HEK293 (cell line): ENCODE results near the gene UBAC2.

ENCODE experiments used
- CTCF ChIA-PET: fragments of 350-600 bp; formaldehyde crosslinking; extraction: SDS; loops from one replicate; lab custom pipeline; 2021; ENCODE audit warnings: antibody characterized with exemption; lab: Yijun Ruan, JAX
- POLR2A ChIA-PET: fragments of 300-600 bp; formaldehyde crosslinking; extraction: SDS; loops from one replicate; lab custom pipeline; 2020; ENCODE audit warnings: antibody characterized with exemption, inconsistent platforms; lab: Yijun Ruan, JAX
- H3K27ac ChIP-seq: fragments of 200-500 bp; sonication (Bioruptor generic); 2 replicates; pipeline ENCODE4 v1.5.1; 2014; ENCODE audit warnings: low read depth, low read length, control low read depth, inconsistent platforms; ENCODE audit errors: extremely low read depth
- H3K36me3 ChIP-seq, 2 experiments: fragments of 200-500 bp in 1 of 2; sonication (Bioruptor generic) in 1 of 2; 1 replicate in 1 of 2; 2 replicates in 1 of 2; pipeline ENCODE4 v1.5.1; 2014 to 2017; ENCODE audit warnings: inconsistent platforms in 2 of 2, low read length in 2 of 2; ENCODE audit not compliant: control insufficient read depth in 2 of 2, insufficient read depth in 1 of 2
- H3K4me1 ChIP-seq: fragments of 200-500 bp; sonication (Bioruptor generic); 2 replicates; pipeline ENCODE4 v1.5.1; 2014; ENCODE audit warnings: mild to moderate bottlenecking, low read length, inconsistent platforms; ENCODE audit not compliant: control insufficient read depth, insufficient read depth
- H3K4me3 ChIP-seq: 2 replicates; pipeline ENCODE4 v1.5.1; 2011; ENCODE audit warnings: low read depth, mild to moderate bottlenecking, control low read depth, low read length, moderate library complexity
- H3K9me3 ChIP-seq: fragments of 200-500 bp; sonication (Bioruptor generic); 2 replicates; pipeline ENCODE4 v1.5.1; 2014; ENCODE audit warnings: low read depth, low read length, inconsistent platforms; ENCODE audit not compliant: control insufficient read depth, insufficient read depth
- KLF7 ChIP-seq: fragments of 450-650 bp; formaldehyde crosslinking; IDR thresholded peaks from 2 replicates; pipeline ENCODE4 v1.5.1; 2016; ENCODE audit warnings: missing biosample characterization, missing genetic modification characterization, borderline replicate concordance
- KLF8 ChIP-seq: fragments of 450-650 bp; formaldehyde crosslinking; IDR thresholded peaks from 2 replicates; pipeline ENCODE4 v1.5.1; 2016; ENCODE audit warnings: missing biosample characterization, missing genetic modification characterization
- TRIM28 ChIP-seq: IDR thresholded peaks from 2 replicates; pipeline ENCODE4 v1.6.1; 2011; ENCODE audit warnings: low read length, control low read depth, borderline replicate concordance
- ZBTB20 ChIP-seq: fragments of 450-650 bp; formaldehyde crosslinking; IDR thresholded peaks from 2 replicates; pipeline ENCODE4 v1.5.1; 2016; ENCODE audit warnings: missing biosample characterization, missing genetic modification characterization
- ZBTB21 ChIP-seq: fragments of 450-650 bp; formaldehyde crosslinking; IDR thresholded peaks from 2 replicates; pipeline ENCODE4 v1.5.1; 2017; ENCODE audit warnings: missing biosample characterization, missing genetic modification characterization
- ZNF112 ChIP-seq: fragments of 450-650 bp; formaldehyde crosslinking; IDR thresholded peaks from 2 replicates; pipeline ENCODE4 v1.5.0; 2017; ENCODE audit warnings: missing biosample characterization, missing genetic modification characterization
- ZNF239 ChIP-seq: fragments of 450-650 bp; formaldehyde crosslinking; IDR thresholded peaks from 2 replicates; pipeline ENCODE4 v1.5.1; 2016; ENCODE audit warnings: missing biosample characterization, missing genetic modification characterization
- ZNF302 ChIP-seq: fragments of 450-650 bp; formaldehyde crosslinking; IDR thresholded peaks from 2 replicates; pipeline ENCODE4 v1.5.1; 2016; ENCODE audit warnings: missing biosample characterization, missing genetic modification characterization, low read depth
- ZNF37A ChIP-seq: fragments of 450-650 bp; IDR thresholded peaks from 2 replicates; pipeline ENCODE4 v1.5.1; 2018; ENCODE audit warnings: missing biosample characterization, missing genetic modification characterization
- ZNF404 ChIP-seq: fragments of 450-650 bp; formaldehyde crosslinking; IDR thresholded peaks from 2 replicates; pipeline ENCODE4 v1.5.1; 2017; ENCODE audit warnings: missing biosample characterization, missing genetic modification characterization
- ZNF530 ChIP-seq: fragments of 450-650 bp; formaldehyde crosslinking; IDR thresholded peaks from 2 replicates; pipeline ENCODE4 v1.5.1; 2016; ENCODE audit warnings: low read depth, missing biosample characterization, missing genetic modification characterization
- ZNF544 ChIP-seq: fragments of 450-650 bp; formaldehyde crosslinking; IDR thresholded peaks from 2 replicates; pipeline ENCODE4 v1.5.0; 2017; ENCODE audit warnings: missing biosample characterization, missing genetic modification characterization
- ZNF558 ChIP-seq: fragments of 450-650 bp; formaldehyde crosslinking; IDR thresholded peaks from 2 replicates; pipeline ENCODE4 v1.5.1; 2016; ENCODE audit warnings: missing biosample characterization, missing genetic modification characterization
- ZNF624 ChIP-seq: fragments of 450-650 bp; formaldehyde crosslinking; IDR thresholded peaks from 2 replicates; pipeline ENCODE4 v1.5.1; 2017; ENCODE audit warnings: missing biosample characterization, missing genetic modification characterization
- ZNF768 ChIP-seq: fragments of 450-650 bp; formaldehyde crosslinking; IDR thresholded peaks from 2 replicates; pipeline ENCODE4 v1.5.1; 2018; ENCODE audit warnings: missing biosample characterization, mild to moderate bottlenecking, missing genetic modification characterization
- ZNF792 ChIP-seq: fragments of 450-650 bp; formaldehyde crosslinking; IDR thresholded peaks from 2 replicates; pipeline ENCODE4 v1.5.1; 2016; ENCODE audit warnings: missing biosample characterization, missing genetic modification characterization
- ZNF837 ChIP-seq: fragments of 450-650 bp; formaldehyde crosslinking; IDR thresholded peaks from 2 replicates; pipeline ENCODE4 v1.5.1; 2016; ENCODE audit warnings: missing biosample characterization, missing genetic modification characterization
- ZSCAN30 ChIP-seq: fragments of 450-650 bp; IDR thresholded peaks from 2 replicates; pipeline ENCODE4 v1.5.1; 2018; ENCODE audit warnings: missing biosample characterization, mild to moderate bottlenecking, missing genetic modification characterization, moderate library complexity
- TF ChIP-seq, protein P1 (sequence below): fragments of 450-650 bp; formaldehyde crosslinking; IDR thresholded peaks from 2 replicates; pipeline ENCODE4 v1.5.1; 2016; ENCODE audit warnings: missing biosample characterization, missing genetic modification characterization
- TF ChIP-seq, protein P2 (sequence below): fragments of 450-650 bp; formaldehyde crosslinking; IDR thresholded peaks from 2 replicates; pipeline ENCODE4 v1.5.1; 2016; ENCODE audit warnings: missing biosample characterization, missing genetic modification characterization
- TF ChIP-seq, protein P3 (sequence below): fragments of 450-650 bp; formaldehyde crosslinking; IDR thresholded peaks from 2 replicates; pipeline ENCODE4 v1.5.1; 2016; ENCODE audit warnings: missing biosample characterization, missing genetic modification characterization
- TF ChIP-seq, protein P4 (sequence below): IDR thresholded peaks from 2 replicates; pipeline ENCODE4 v1.6.1; 2011; ENCODE audit warnings: mild to moderate bottlenecking, low read depth, low read length, borderline replicate concordance

Gene UBAC2

DNA sequence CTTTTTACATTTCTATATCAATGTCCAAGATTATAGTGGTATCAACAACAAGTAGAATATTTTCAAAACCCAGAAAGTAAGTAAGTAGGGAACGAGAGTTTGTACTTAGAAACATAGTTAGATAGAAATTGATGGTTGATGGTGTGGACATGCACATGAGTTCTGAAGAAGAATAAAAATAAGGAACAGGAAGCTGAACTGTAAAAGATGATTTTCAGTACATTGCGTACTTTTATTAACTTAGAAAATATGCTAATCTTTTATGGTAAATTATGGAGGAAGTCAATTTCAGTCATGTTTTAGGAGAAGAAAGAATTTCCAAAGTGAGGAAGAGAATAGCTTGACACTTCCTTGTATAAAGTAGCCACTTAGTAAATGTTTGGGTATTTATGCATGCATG, 69.9 kb downstream of the UBAC2 start:
- no peak overlapping the region for H3K4me3 ChIP-seq
- ChIA-PET CTCF (interaction anchor here (0.6 to 8.2 kb wide), 15 partner anchors 10 to 170 kb away, joined by 3 to 146 read pairs (median 5); partner anchors contain the start of gene GPR18), POLR2A (no interaction called here)
- no peaks in the 10 kb centered on the region for H3K9me3 ChIP-seq
- H3K4me1 ChIP-seq: no peaks in the 10 kb centered on the region
- no peak overlapping the region for H3K27ac ChIP-seq
- TF ChIP-seq ZNF792: no peak
- TF ChIP-seq ZNF239: no peak
- no peak for TF ChIP-seq ZNF624
- no peak for TF ChIP-seq ZNF302 (tag by site-specific recombination)
- TF ChIP-seq, protein P1, sequence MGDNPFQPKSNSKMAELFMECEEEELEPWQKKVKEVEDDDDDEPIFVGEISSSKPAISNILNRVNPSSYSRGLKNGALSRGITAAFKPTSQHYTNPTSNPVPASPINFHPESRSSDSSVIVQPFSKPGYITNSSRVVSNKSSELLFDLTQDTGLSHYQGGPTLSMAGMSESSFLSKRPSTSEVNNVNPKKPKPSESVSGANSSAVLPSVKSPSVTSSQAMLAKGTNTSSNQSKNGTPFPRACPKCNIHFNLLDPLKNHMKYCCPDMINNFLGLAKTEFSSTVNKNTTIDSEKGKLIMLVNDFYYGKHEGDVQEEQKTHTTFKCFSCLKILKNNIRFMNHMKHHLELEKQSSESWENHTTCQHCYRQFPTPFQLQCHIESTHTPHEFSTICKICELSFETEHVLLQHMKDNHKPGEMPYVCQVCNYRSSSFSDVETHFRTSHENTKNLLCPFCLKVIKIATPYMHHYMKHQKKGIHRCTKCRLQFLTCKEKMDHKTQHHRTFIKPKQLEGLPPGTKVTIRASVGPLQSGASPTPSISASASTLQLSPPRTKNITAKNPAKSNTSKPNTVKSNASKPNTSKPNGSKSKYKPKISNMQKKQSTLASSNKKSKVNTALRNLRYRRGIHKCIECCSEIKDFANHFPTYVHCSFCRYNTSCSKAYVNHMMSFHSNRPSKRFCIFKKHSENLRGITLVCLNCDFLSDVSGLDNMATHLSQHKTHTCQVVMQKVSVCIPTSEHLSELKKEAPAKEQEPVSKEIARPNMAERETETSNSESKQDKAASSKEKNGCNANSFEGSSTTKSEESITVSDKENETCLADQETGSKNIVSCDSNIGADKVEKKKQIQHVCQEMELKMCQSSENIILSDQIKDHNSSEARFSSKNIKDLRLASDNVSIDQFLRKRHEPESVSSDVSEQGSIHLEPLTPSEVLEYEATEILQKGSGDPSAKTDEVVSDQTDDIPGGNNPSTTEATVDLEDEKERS (tag by site-specific recombination): no peak
- no peak for TF ChIP-seq ZNF404 (tag by site-specific recombination)
- H3K36me3 ChIP-seq: peaks cover 0 to 3% of the 10 kb centered on the region in 2 experiments; a peak in 1 of 3 replicates

DNA sequence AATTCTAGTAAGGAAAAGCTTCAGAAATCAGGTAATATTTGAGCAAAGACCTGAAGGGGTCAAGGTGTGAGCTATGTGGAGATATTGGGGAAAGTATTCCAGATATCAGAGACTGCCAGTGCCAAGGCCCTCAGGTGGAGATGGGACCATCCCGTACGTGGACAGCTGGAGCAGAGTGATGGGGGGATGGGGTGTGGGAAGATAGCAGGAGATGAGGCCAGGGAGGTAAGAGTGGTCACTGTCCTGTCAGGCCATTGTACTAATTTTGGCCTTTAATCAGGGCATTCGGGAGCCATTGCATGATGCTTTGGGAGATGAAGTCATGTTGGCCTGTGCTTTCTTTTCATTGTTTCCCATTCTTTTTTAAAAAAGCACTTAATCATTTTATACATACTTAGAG, 70.6 kb downstream of the UBAC2 start:
- no peak for TF ChIP-seq ZBTB21 (tag by site-specific recombination)
- TF ChIP-seq ZNF837 (tag by site-specific recombination): no peak
- TF ChIP-seq KLF7: no peak
- no peak for TF ChIP-seq ZNF37A (tag by site-specific recombination)
- no peak for TF ChIP-seq ZBTB20 (tag by site-specific recombination)
- TF ChIP-seq TRIM28: no peak
- TF ChIP-seq, protein P2, sequence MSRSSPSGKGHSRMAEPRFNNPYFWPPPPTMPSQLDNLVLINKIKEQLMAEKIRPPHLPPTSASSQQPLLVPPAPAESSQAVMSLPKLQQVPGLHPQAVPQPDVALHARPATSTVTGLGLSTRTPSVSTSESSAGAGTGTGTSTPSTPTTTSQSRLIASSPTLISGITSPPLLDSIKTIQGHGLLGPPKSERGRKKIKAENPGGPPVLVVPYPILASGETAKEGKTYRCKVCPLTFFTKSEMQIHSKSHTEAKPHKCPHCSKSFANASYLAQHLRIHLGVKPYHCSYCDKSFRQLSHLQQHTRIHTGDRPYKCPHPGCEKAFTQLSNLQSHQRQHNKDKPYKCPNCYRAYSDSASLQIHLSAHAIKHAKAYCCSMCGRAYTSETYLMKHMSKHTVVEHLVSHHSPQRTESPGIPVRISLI (tag by site-specific recombination): no peak
- TF ChIP-seq ZSCAN30 (tag by site-specific recombination): no peak
- no peak for TF ChIP-seq ZNF558 (tag by site-specific recombination)
- TF ChIP-seq ZNF112: no peak
- no peak for TF ChIP-seq KLF8
- TF ChIP-seq ZNF530 (tag by site-specific recombination): no peak
- no peak for TF ChIP-seq ZNF544 (tag by site-specific recombination)
- TF ChIP-seq, protein P3, sequence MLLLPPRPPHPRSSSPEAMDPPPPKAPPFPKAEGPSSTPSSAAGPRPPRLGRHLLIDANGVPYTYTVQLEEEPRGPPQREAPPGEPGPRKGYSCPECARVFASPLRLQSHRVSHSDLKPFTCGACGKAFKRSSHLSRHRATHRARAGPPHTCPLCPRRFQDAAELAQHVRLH (tag by site-specific recombination): no peak
- TF ChIP-seq, protein P4, sequence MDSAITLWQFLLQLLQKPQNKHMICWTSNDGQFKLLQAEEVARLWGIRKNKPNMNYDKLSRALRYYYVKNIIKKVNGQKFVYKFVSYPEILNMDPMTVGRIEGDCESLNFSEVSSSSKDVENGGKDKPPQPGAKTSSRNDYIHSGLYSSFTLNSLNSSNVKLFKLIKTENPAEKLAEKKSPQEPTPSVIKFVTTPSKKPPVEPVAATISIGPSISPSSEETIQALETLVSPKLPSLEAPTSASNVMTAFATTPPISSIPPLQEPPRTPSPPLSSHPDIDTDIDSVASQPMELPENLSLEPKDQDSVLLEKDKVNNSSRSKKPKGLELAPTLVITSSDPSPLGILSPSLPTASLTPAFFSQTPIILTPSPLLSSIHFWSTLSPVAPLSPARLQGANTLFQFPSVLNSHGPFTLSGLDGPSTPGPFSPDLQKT: no peak
- TF ChIP-seq ZNF768 (tag by site-specific recombination): no peak
- H3K9me3 ChIP-seq: no peaks in the 10 kb centered on the region
- no peaks in the 10 kb centered on the region for H3K4me1 ChIP-seq
- ChIA-PET POLR2A (no interaction called here), CTCF (interaction anchor here (1.2 to 8.2 kb wide), 5 partner anchors 12 to 169 kb away, joined by 3 to 146 read pairs (median 11); no protein-coding TSS in a partner anchor)
- H3K36me3 ChIP-seq: peaks cover 0 to 3% of the 10 kb centered on the region in 2 experiments; a peak in 1 of 3 replicates
- H3K4me3 ChIP-seq: no peak overlapping the region
- no peak overlapping the region for H3K27ac ChIP-seq
